ENCODE results near the gene TRPM2. TPM values are rescaled to one million over a fixed set of nuclear protein-coding genes. Genes with fewer than 3 reads are reported as not detected.

TRPM2 gene
- total RNA-seq, 2 donors from 2014 or later = 1.6 to 12.5 TPM

- no peak for DNase-seq
- no peak for TF ChIP-seq CTCF (conservative IDR thresholded peaks at IDR 0.05)
- Mint-ChIP-seq H3K9me3 (no peaks in the 10 kb centered on the region), H3K4me3 (no peak overlapping the region), H3K27ac (no peak overlapping the region), H3K4me1 (peaks cover 9% of the 10 kb centered on the region), H3K36me3 (ENCODE audit: low read depth) (peaks cover under 1% of the 10 kb centered on the region), H3K27me3 (ENCODE audit: insufficient read depth) (no peaks in the 10 kb centered on the region)
- H3K4me1 ChIP-seq (ENCODE audit: control insufficient read depth, insufficient read depth, low read length) = peaks cover 3% of the 10 kb centered on the region
- no peak overlapping the region for H3K9ac ChIP-seq (ENCODE audit: extremely low read depth, low read length, poor library complexity, severe bottlenecking)
- peaks cover 36% of the 10 kb centered on the region for H3K36me3 ChIP-seq (ENCODE audit: control insufficient read depth, insufficient read depth, low read length)
- H3K27ac ChIP-seq (ENCODE audit: low read depth, low read length) = no peak overlapping the region
- no peak overlapping the region for H3K4me3 ChIP-seq (ENCODE audit: low read length)
- WGBS, 2 experiments (ENCODE audit: insufficient coverage in 1 of 2, insufficient read length in 1 of 2) = 93 to 95% methylated on average over 7 to 12 of the region's 12 CpGs
- no peaks in the 10 kb centered on the region for H3K27me3 ChIP-seq (ENCODE audit: control insufficient read depth, insufficient read depth, low read length, poor library complexity, severe bottlenecking)
- H3K9me3 ChIP-seq (ENCODE audit: control insufficient read depth, low read length) = peaks cover 14% of the 10 kb centered on the region
Observed at GRCh38 chr21:44464351-44464750, 110.9 kb downstream of the TRPM2 start.

GRCh38 chr21:44466351-44466954, 113.0 kb downstream of the TRPM2 start:
- peaks cover 22% of the 10 kb centered on the region for H3K36me3 ChIP-seq (ENCODE audit: control insufficient read depth, insufficient read depth, low read length)
- no peak overlapping the region for H3K4me3 ChIP-seq (ENCODE audit: low read length)
- no peak overlapping the region for H3K27ac Mint-ChIP-seq
- peaks cover 15% of the 10 kb centered on the region for H3K36me3 Mint-ChIP-seq (ENCODE audit: low read depth)
- no peak for TF ChIP-seq CTCF (conservative IDR thresholded peaks at IDR 0.05)
- no peaks in the 10 kb centered on the region for H3K27me3 ChIP-seq (ENCODE audit: control insufficient read depth, insufficient read depth, low read length, poor library complexity, severe bottlenecking)
- H3K27ac ChIP-seq (ENCODE audit: low read depth, low read length) = no peak overlapping the region
- H3K27me3 Mint-ChIP-seq (ENCODE audit: insufficient read depth) = no peaks in the 10 kb centered on the region
- H3K9ac ChIP-seq (ENCODE audit: extremely low read depth, low read length, poor library complexity, severe bottlenecking) = no peak overlapping the region
- DNase-seq = no peak
- H3K9me3 ChIP-seq (ENCODE audit: control insufficient read depth, low read length) = peaks cover 28% of the 10 kb centered on the region
- H3K4me3 Mint-ChIP-seq = no peak overlapping the region
- peaks cover 7% of the 10 kb centered on the region for H3K4me1 Mint-ChIP-seq
- H3K4me1 ChIP-seq (ENCODE audit: control insufficient read depth, insufficient read depth, low read length) = no peaks in the 10 kb centered on the region
- 96% methylated on average over 14 to 16 of the region's 16 CpGs for WGBS, 2 experiments (ENCODE audit: insufficient coverage in 1 of 2, insufficient read length in 1 of 2)
- H3K9me3 Mint-ChIP-seq = no peaks in the 10 kb centered on the region

- H3K27ac ChIP-seq (ENCODE audit: low read depth, low read length) = no peak overlapping the region
- H3K36me3 ChIP-seq (ENCODE audit: control insufficient read depth, insufficient read depth, low read length) = peaks cover 17% of the 10 kb centered on the region
- WGBS, 2 experiments (ENCODE audit: insufficient coverage in 1 of 2, insufficient read length in 1 of 2) = 94 to 96% methylated on average over 28 to 36 of the region's 36 CpGs
- H3K4me3 ChIP-seq (ENCODE audit: low read length) = no peak overlapping the region
- H3K27me3 Mint-ChIP-seq (ENCODE audit: insufficient read depth) = no peaks in the 10 kb centered on the region
- H3K4me1 ChIP-seq (ENCODE audit: control insufficient read depth, insufficient read depth, low read length) = no peaks in the 10 kb centered on the region
- H3K4me1 Mint-ChIP-seq = peaks cover 7% of the 10 kb centered on the region
- peaks cover 21% of the 10 kb centered on the region for H3K36me3 Mint-ChIP-seq (ENCODE audit: low read depth)
- no peaks in the 10 kb centered on the region for H3K9me3 Mint-ChIP-seq
- H3K4me3 Mint-ChIP-seq = no peak overlapping the region
- no peaks in the 10 kb centered on the region for H3K27me3 ChIP-seq (ENCODE audit: control insufficient read depth, insufficient read depth, low read length, poor library complexity, severe bottlenecking)
- H3K9ac ChIP-seq (ENCODE audit: extremely low read depth, low read length, poor library complexity, severe bottlenecking) = no peak overlapping the region
- TF ChIP-seq CTCF (conservative IDR thresholded peaks at IDR 0.05) = no peak
- peaks cover 28% of the 10 kb centered on the region for H3K9me3 ChIP-seq (ENCODE audit: control insufficient read depth, low read length)
- no peak overlapping the region for H3K27ac Mint-ChIP-seq
- no peak for DNase-seq
Observed at GRCh38 chr21:44466996-44467858, 113.8 kb downstream of the TRPM2 start.

Data from endodermal cell (in vitro differentiated cells).